ENCODE measurements around the gene TNK2. TPM values are rescaled to one million over a fixed set of nuclear protein-coding genes. Genes with fewer than 3 reads are reported as not detected.

TNK2 gene
- polyA plus RNA-seq, 3 donors, result 0.84 to 131 (median 1.8) TPM

DNA sequence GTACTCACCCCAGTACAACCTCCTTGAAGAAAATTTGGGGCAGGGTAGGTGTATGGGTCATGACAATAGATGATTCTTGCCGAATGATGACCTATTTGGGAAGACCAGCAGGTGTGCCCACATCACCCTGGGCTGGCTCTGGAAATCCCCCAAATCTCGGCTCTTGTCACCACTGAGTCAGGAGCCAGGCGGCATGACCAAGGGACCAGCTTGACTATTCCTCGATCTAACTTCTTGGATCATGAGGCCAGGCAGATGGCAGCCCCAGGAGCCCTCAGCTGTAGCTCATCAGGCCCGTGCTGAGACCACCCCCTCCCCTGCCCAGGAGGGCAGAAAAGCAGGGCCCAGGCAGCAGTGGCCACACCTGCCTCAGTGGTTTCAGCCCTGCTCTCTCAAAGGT lies 87.5 kb downstream of the TNK2 start:
- no peaks in the 10 kb centered on the region for H3K36me3 ChIP-seq (replicated peaks in 1 of 2; ENCODE audit: control insufficient read depth in 1 of 2, insufficient read depth in 2 of 2, low read length in 2 of 2)
- H3K27ac Mint-ChIP-seq, result no peak overlapping the region
- H3K4me3 ChIP-seq (replicated peaks in 1 of 3; ENCODE audit: low read depth in 2 of 3, low read length in 3 of 3), result no peak overlapping the region
- no peak overlapping the region for H2AFZ ChIP-seq (ENCODE audit: insufficient read depth, low read depth, low read length, poor library complexity, severe bottlenecking)
- H3K9me3 ChIP-seq (replicated peaks in 1 of 2; ENCODE audit: control insufficient read depth in 1 of 2, insufficient read depth in 1 of 2, low read length in 2 of 2), result no peaks in the 10 kb centered on the region
- no peaks in the 10 kb centered on the region for H4K20me1 ChIP-seq (ENCODE audit: insufficient read depth, low read length)
- no peaks in the 10 kb centered on the region for H3K4me1 Mint-ChIP-seq
- H3K4me1 ChIP-seq (ENCODE audit: control insufficient read depth in 1 of 2, insufficient read depth in 2 of 2, low read length in 2 of 2), result no peaks in the 10 kb centered on the region
- WGBS (ENCODE audit: insufficient coverage), result 98% methylated on average over 5 of the region's 5 CpGs
- peaks cover 0 to 2% (median 0%) of the 10 kb centered on the region in 7 donors for H3K9me3 Mint-ChIP-seq
- no peak overlapping the region for H3K4me3 Mint-ChIP-seq
- no peaks in the 10 kb centered on the region for H3K79me2 ChIP-seq (ENCODE audit: insufficient read depth, low read length)
- H3K27ac ChIP-seq (ENCODE audit: low read depth in 1 of 2, low read length in 2 of 2), result no peak overlapping the region
- TF ChIP-seq CTCF (IDR thresholded peaks at IDR 0.05), result no peak
- no peak overlapping the region for H3K4me2 ChIP-seq (replicated peaks; ENCODE audit: extremely low read depth, low read length, poor library complexity, severe bottlenecking)
- no peak overlapping the region for H3K9ac ChIP-seq (ENCODE audit: insufficient read depth, low read length, poor library complexity, severe bottlenecking)
- DNase-seq, result no peak
- H3K27me3 ChIP-seq (ENCODE audit: control insufficient read depth in 2 of 2, insufficient read depth in 2 of 2, low read length in 2 of 2), result no peaks in the 10 kb centered on the region
- H3K27me3 Mint-ChIP-seq (ENCODE audit: low read depth in 3 of 3), result peaks cover 6 to 8% (median 8%) of the 10 kb centered on the region in 3 donors
- intact Hi-C loops (cut with micrococcal nuclease), result no loop called here
- H3K36me3 Mint-ChIP-seq, result no peaks in the 10 kb centered on the region

DNA sequence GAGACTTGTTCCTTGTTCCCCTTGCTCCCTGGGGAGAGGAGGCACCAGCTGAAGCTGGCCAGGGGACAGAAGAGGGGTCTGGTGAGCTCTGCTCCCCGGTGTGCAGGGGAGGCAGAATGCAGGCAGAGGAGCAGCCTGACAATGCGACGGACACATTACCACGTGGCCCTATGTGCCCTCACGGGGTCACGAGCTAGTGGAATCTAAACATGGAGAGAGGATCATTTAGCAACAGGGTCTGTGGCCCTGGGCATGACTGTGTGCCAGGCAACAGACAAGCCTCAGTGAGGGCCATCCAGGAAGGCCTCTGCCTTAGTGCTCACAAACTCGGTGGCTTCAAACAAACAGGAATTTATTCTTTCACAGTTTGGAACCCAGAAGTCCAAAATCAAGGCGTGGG lies 88.2 kb downstream of the TNK2 start:
- intact Hi-C loops (cut with micrococcal nuclease), result no loop called here
- Mint-ChIP-seq H3K4me3 (no peak overlapping the region), H3K4me1 (no peaks in the 10 kb centered on the region), H3K36me3 (no peaks in the 10 kb centered on the region), H3K27ac (no peak overlapping the region), H3K27me3 (ENCODE audit: low read depth in 3 of 3) (peaks cover 6 to 9% (median 8%) of the 10 kb centered on the region in 3 donors), H3K9me3 (peaks cover 0 to 2% (median 0%) of the 10 kb centered on the region in 7 donors)
- H3K4me2 ChIP-seq (replicated peaks; ENCODE audit: extremely low read depth, low read length, poor library complexity, severe bottlenecking), result no peak overlapping the region
- H3K27ac ChIP-seq (ENCODE audit: low read depth in 1 of 2, low read length in 2 of 2), result no peak overlapping the region
- H3K27me3 ChIP-seq (ENCODE audit: control insufficient read depth in 2 of 2, insufficient read depth in 2 of 2, low read length in 2 of 2), result no peaks in the 10 kb centered on the region
- H3K79me2 ChIP-seq (ENCODE audit: insufficient read depth, low read length), result no peaks in the 10 kb centered on the region
- no peaks in the 10 kb centered on the region for H3K36me3 ChIP-seq (replicated peaks in 1 of 2; ENCODE audit: control insufficient read depth in 1 of 2, insufficient read depth in 2 of 2, low read length in 2 of 2)
- no peak for TF ChIP-seq CTCF (IDR thresholded peaks at IDR 0.05)
- no peak for DNase-seq
- no peak overlapping the region for H3K4me3 ChIP-seq (replicated peaks in 1 of 3; ENCODE audit: low read depth in 2 of 3, low read length in 3 of 3)
- no peaks in the 10 kb centered on the region for H4K20me1 ChIP-seq (ENCODE audit: insufficient read depth, low read length)
- H3K4me1 ChIP-seq (ENCODE audit: control insufficient read depth in 1 of 2, insufficient read depth in 2 of 2, low read length in 2 of 2), result no peaks in the 10 kb centered on the region
- WGBS (ENCODE audit: insufficient coverage), result 96% methylated on average over 8 of the region's 8 CpGs
- no peak overlapping the region for H3K9ac ChIP-seq (ENCODE audit: insufficient read depth, low read length, poor library complexity, severe bottlenecking)
- H2AFZ ChIP-seq (ENCODE audit: insufficient read depth, low read depth, low read length, poor library complexity, severe bottlenecking), result no peak overlapping the region
- H3K9me3 ChIP-seq (replicated peaks in 1 of 2; ENCODE audit: control insufficient read depth in 1 of 2, insufficient read depth in 1 of 2, low read length in 2 of 2), result no peaks in the 10 kb centered on the region

All from CD14-positive monocyte (primary cell).